Left renal cortex interstitium (tissue), 4 donors: ENCODE results near the gene FAM216A. TPM values are rescaled to one million over a fixed set of nuclear protein-coding genes. Genes with fewer than 3 reads are reported as not detected.

ENCODE experiments used
- DNase-seq, 4 donors: peaks; one replicate each; pipeline ENCODE4 v3.0.0-alpha.2; 2013; ENCODE audit warnings: low read depth in 4 of 4, low spot score in 2 of 4, missing footprints in 1 of 4
- polyA plus RNA-seq, 4 donors: library from polyadenylated mRNA; unstranded; fragments of 120-200 nt; gene quantifications; one replicate each; pipeline ENCODE4 v1.2.1, GENCODE V29; 2013; ENCODE audit not compliant: insufficient read length in 4 of 4

Gene FAM216A
- polyA plus RNA-seq, 4 donors: 14.8 to 21.5 (median 18.3) TPM

DNA sequence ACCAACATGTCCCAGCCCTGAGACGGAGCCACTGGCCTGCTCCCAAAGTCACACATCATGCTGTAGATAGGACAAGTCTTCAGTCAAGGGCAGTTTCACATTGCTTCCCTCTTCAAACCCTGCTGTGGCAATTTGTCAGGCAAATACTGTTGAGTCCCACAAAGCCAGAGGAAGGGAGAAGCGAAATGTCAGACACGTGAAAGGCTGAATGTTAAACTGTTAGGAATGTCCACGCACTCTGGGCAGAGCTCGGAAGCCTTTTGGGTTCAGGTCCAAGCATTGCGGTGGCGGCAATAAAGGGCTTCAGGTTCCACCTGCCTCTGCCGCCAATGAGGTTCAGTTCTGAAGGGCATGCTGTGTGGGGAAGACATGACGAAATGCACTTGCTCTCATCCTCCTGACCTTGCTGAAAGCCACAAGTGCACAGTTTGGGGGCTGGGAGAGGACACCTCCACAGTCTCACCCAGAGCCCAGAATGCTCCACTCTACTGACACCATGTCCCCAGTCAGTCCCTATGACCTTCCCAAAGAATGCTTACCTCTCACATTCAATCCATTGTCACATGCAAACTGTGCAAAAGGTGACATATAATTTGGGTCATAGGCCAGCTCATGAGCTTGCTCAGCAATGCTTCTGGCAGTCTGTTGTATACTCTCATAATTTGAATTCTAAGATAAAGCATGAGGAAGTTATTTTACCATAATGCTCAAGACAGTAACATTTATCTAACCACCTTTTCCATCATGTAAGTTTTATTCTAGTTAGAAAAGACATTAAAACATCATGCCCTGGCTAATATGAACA lies 69.2 kb downstream of the FAM216A start:
- DNase-seq: no peak

DNA sequence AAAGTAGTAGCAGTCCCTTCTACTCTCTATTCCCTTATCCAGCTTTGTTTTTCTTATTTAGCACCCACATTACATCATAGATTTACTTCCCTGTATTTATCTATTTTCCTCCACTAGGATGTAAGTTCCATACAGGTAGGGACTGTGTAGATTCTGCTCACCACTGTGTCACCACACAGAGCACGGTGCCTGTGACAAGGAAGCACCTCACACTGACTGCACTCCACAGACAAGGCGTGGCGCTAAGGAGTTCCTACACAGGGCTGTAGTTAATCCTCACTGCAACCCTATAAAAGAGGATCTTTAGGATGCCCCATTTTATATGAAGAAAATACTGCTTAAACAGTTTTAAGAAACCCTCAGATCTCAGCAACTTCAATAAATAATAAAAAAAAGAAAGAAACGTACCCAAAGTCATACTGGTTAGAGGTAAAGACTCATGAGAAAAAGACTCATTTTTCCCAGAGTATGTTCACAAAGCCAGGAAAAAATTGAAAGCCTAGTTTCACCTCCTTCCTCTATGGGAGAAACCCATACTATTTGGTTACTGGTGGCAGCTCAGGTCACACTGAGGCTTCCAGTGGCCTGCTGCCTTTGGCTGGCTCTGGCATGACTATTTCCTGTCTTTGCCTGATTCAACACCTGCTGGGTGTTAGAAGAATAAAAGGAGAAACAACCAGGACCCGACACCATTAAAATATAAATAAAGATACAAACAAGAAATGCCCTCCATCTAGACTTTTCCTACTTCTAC lies 70.4 kb downstream of the FAM216A start:
- DNase-seq: no peak

Other genes starting within 250 kb of the FAM216A start
- 100 to 1,000 TPM; 133 to 166 (median 156) TPM for gene ATP2A2, start 187.6 kb upstream of the FAM216A start, polyA plus RNA-seq
- 100 to 1,000 TPM in 1 of 4 donors, 10 to 100 TPM in 3; 61.4 to 106 (median 70.6) TPM for gene ANAPC7, start 65.1 kb upstream of the FAM216A start, polyA plus RNA-seq
- 100 to 1,000 TPM; 225 to 280 (median 252) TPM for gene ARPC3, start 18.5 kb upstream of the FAM216A start, polyA plus RNA-seq
- gene GPN3, start 588 bp upstream of the FAM216A start, polyA plus RNA-seq: 10 to 100 TPM; 26.6 to 38.5 (median 31.9) TPM
- 100 to 1,000 TPM; 130 to 164 (median 138) TPM for gene VPS29, start 33.3 kb downstream of the FAM216A start, polyA plus RNA-seq
- 1 to 10 TPM; 1.1 to 1.6 (median 1.2) TPM for gene RAD9B, start 33.5 kb downstream of the FAM216A start, polyA plus RNA-seq
- 10 to 100 TPM; 19.1 to 22.1 (median 20.8) TPM for gene PPTC7, start 114.5 kb downstream of the FAM216A start, polyA plus RNA-seq
- gene TCTN1, start 145.3 kb downstream of the FAM216A start, polyA plus RNA-seq: 100 to 1,000 TPM in 2 of 4 donors, 10 to 100 TPM in 2; 69.8 to 112 (median 94.2) TPM
- 10 to 100 TPM in 3 of 4 donors, 1 to 10 TPM in 1; 9.9 to 11.3 (median 10.8) TPM for gene HVCN1, start 220.3 kb downstream of the FAM216A start, polyA plus RNA-seq